A549 (cell line): Measurements from ENCODE around the gene ZDHHC3. TPM values are rescaled to one million over a fixed set of nuclear protein-coding genes. Genes with fewer than 3 reads are reported as not detected.

ENCODE experiments used
- ATAC-seq, 2 experiments: fragments of 200-7000 bp in 1 of 2; fragments of >200 bp in 1 of 2; cut with Nextera tagmentation in 1 of 2; cut with Tn5 transposase in 1 of 2; 3 replicates each; pipeline versions ENCODE4 v1.8.0 to v1.9.1; 2018 to 2020; ENCODE audit warnings: mild to moderate bottlenecking in 1 of 2, moderate library complexity in 1 of 2
- CTCF ChIA-PET: fragments of 300-600 bp; sonication (Branson Sonifier 250); formaldehyde crosslinking; extraction: SDS; loops from one replicate; lab custom pipeline; 2021; ENCODE audit warnings: antibody characterized with exemption, inconsistent platforms; lab: Yijun Ruan, JAX
- POLR2A ChIA-PET: fragments of 350-600 bp; formaldehyde crosslinking; extraction: SDS; loops from one replicate; lab custom pipeline; 2021; ENCODE audit warnings: antibody characterized with exemption, inconsistent platforms; lab: Yijun Ruan, JAX
- DNase-seq, 2 experiments: peaks; one replicate each; pipeline versions ENCODE4 v3.0.0 to v3.0.0-alpha.2; 2011 to 2016; ENCODE audit warnings: low read depth in 1 of 2, low spot score in 1 of 2
- FAIRE-seq: peaks from 2 replicates; lab custom pipeline; 2011; peaks lifted over from hg19 to GRCh38; lab: Jason Lieb, UNC
- H3K27ac ChIP-seq, 2 experiments: fragments of >200 bp; sonication (Bioruptor Twin); formaldehyde crosslinking; 3 replicates each; pipeline ENCODE4 v1.5.1; 2016 to 2017
- H3K4me1 ChIP-seq: fragments of >200 bp; sonication (Bioruptor Twin); formaldehyde crosslinking; 3 replicates; pipeline ENCODE4 v1.6.1; 2016
- H3K4me2 ChIP-seq: fragments of >200 bp; sonication (Bioruptor Twin); formaldehyde crosslinking; 3 replicates; pipeline ENCODE4 v1.6.1; 2016
- H3K4me3 ChIP-seq: fragments of >200 bp; sonication (Bioruptor Twin); formaldehyde crosslinking; 3 replicates; pipeline ENCODE4 v1.5.1; 2016
- H3K9me3 ChIP-seq: fragments of >200 bp; sonication (Bioruptor Twin); formaldehyde crosslinking; 3 replicates; pipeline ENCODE4 v1.6.1; 2016
- CBX8 ChIP-seq: fragments of 200-600 bp; sonication (generic); IDR thresholded peaks from 2 replicates; pipeline ENCODE4 v1.6.1; 2016
- CEBPB ChIP-seq, 2 experiments: fragments of >200 bp in 1 of 2; sonication (Bioruptor Twin) in 1 of 2; formaldehyde crosslinking in 1 of 2; IDR thresholded peaks; 2 replicates each; pipeline ENCODE4 v1.6.1; 2012 to 2016
- E2F6 ChIP-seq: IDR thresholded peaks from 2 replicates; pipeline ENCODE4 v1.6.1; 2012; ENCODE audit warnings: low read depth, borderline replicate concordance
- EHMT2 ChIP-seq: fragments of 200-600 bp; sonication (generic); IDR thresholded peaks from 2 replicates; pipeline ENCODE4 v1.6.1; 2016; ENCODE audit warnings: antibody characterized with exemption, low read depth, mild to moderate bottlenecking, moderate library complexity
- EP300 ChIP-seq, 2 experiments: fragments of >200 bp; sonication (Bioruptor Twin); formaldehyde crosslinking; IDR thresholded peaks; 2 replicates in 1 of 2; 3 replicates in 1 of 2; pipeline ENCODE4 v1.6.1; 2016 to 2017
- ESRRA ChIP-seq: fragments of 150-350 bp; IDR thresholded peaks from 2 replicates; pipeline ENCODE4 v1.6.1; 2014; ENCODE audit warnings: mild to moderate bottlenecking, low read length, borderline replicate concordance
- FOXS1 ChIP-seq: fragments of 250-450 bp; sonication (Bioruptor Pico); IDR thresholded peaks from 2 replicates; pipeline ENCODE4 v1.5.0; 2020; ENCODE audit warnings: mild to moderate bottlenecking, moderate library complexity
- GATA3 ChIP-seq: IDR thresholded peaks from 2 replicates; pipeline ENCODE4 v1.6.1; 2012; ENCODE audit warnings: borderline replicate concordance
- HOXA7 ChIP-seq: fragments of 250-450 bp; sonication (Bioruptor Pico); IDR thresholded peaks from 2 replicates; pipeline ENCODE4 v1.5.0; 2020; ENCODE audit warnings: mild to moderate bottlenecking, moderate library complexity
- HOXB5 ChIP-seq: fragments of 250-450 bp; sonication (Bioruptor Pico); IDR thresholded peaks from 2 replicates; pipeline ENCODE4 v1.5.0; 2020; ENCODE audit warnings: mild to moderate bottlenecking, moderate library complexity
- KDM5A ChIP-seq: fragments of 200-600 bp; sonication (generic); IDR thresholded peaks from 2 replicates; pipeline ENCODE4 v1.6.1; 2016; ENCODE audit warnings: antibody characterized with exemption, mild to moderate bottlenecking
- MAZ ChIP-seq: fragments of 150-350 bp; IDR thresholded peaks from 2 replicates; pipeline ENCODE4 v1.6.1; 2014; ENCODE audit warnings: antibody characterized with exemption, low read depth, low read length, borderline replicate concordance
- PBX3 ChIP-seq: IDR thresholded peaks from 2 replicates; pipeline ENCODE4 v1.6.1; 2012
- POLR2AphosphoS2 ChIP-seq: conservative IDR thresholded peaks from 2 replicates; pipeline ENCODE4 v1.6.1; 2012; ENCODE audit warnings: low read length, improper control_type of control experiment, inconsistent platforms
- RARB ChIP-seq: fragments of 250-450 bp; sonication (Bioruptor Pico); IDR thresholded peaks from 2 replicates; pipeline ENCODE4 v1.8.0; 2021; ENCODE audit warnings: mild to moderate bottlenecking, moderate library complexity
- RFX5 ChIP-seq: fragments of 450-650 bp; IDR thresholded peaks from 2 replicates; pipeline ENCODE4 v1.7.1; 2014; ENCODE audit warnings: antibody characterized with exemption, mild to moderate bottlenecking, moderate library complexity
- RNF2 ChIP-seq: fragments of 200-600 bp; sonication (generic); IDR thresholded peaks from 2 replicates; pipeline ENCODE4 v1.6.1; 2016; ENCODE audit warnings: low read depth, mild to moderate bottlenecking, antibody characterized with exemption, moderate library complexity, borderline replicate concordance
- SREBF2 ChIP-seq: fragments of 450-650 bp; IDR thresholded peaks from 2 replicates; pipeline ENCODE4 v1.6.1; 2014; ENCODE audit warnings: mild to moderate bottlenecking, moderate library complexity
- TFCP2L1 ChIP-seq: fragments of 250-450 bp; sonication (Bioruptor Pico); IDR thresholded peaks from 2 replicates; pipeline ENCODE4 v1.5.0; 2021; ENCODE audit warnings: mild to moderate bottlenecking
- TP53 ChIP-seq: fragments of 250-450 bp; sonication (Bioruptor Pico); IDR thresholded peaks from 2 replicates; pipeline ENCODE4 v1.5.0; 2021; ENCODE audit warnings: mild to moderate bottlenecking, moderate library complexity
- ZNF302 ChIP-seq: fragments of 250-450 bp; sonication (Bioruptor Pico); IDR thresholded peaks from 2 replicates; pipeline ENCODE4 v1.9.0; 2021; ENCODE audit warnings: inconsistent platforms, mild to moderate bottlenecking, moderate library complexity
- WGBS: methylation state at CpG from one replicate; pipeline ENCODE4 v1.1.6; 2017; ENCODE audit errors: missing lambda C conversion rate; 5-methylcytosine and 5-hydroxymethylcytosine counted together
- polyA plus RNA-seq, 4 experiments: library from polyadenylated mRNA; depleted of rRNA in 3 of 4; stranded (reverse); fragments of >200 nt; fragmentation: RNase III in 1 of 4; extraction: RNeasy Plus Mini Kit Qiagen cat#74134 plus additional on column Dnase treatment in 1 of 4; gene quantifications; 2 replicates in 3 of 4; 3 replicates in 1 of 4; pipeline ENCODE4 v1.2.3, GENCODE V29; 2011 to 2017
- TF ChIP-seq, protein P1 (sequence below): fragments of >200 bp; sonication (Bioruptor Twin); formaldehyde crosslinking; IDR thresholded peaks from 3 replicates; pipeline ENCODE4 v1.6.1; 2016
- TF ChIP-seq, protein P2 (sequence below): fragments of >200 bp; sonication (Bioruptor Twin); formaldehyde crosslinking; IDR thresholded peaks from 3 replicates; pipeline ENCODE4 v1.5.1; 2016
- TF ChIP-seq, protein P3 (sequence below): IDR thresholded peaks from 2 replicates; pipeline ENCODE4 v1.6.1; 2012
- TF ChIP-seq, protein P4 (sequence below): fragments of 150-350 bp; IDR thresholded peaks from 2 replicates; pipeline ENCODE4 v1.6.1; 2014; ENCODE audit warnings: low read depth, mild to moderate bottlenecking, low read length
- TF ChIP-seq, protein P5 (sequence below): fragments of 250-450 bp; sonication (Bioruptor Pico); IDR thresholded peaks from 2 replicates; pipeline ENCODE4 v1.5.0; 2021; ENCODE audit warnings: mild to moderate bottlenecking, moderate library complexity, borderline replicate concordance
- TF ChIP-seq, protein P6 (sequence below): fragments of 250-450 bp; sonication (Bioruptor Pico); IDR thresholded peaks from 2 replicates; pipeline ENCODE4 v1.5.0; 2020; ENCODE audit warnings: low read depth, mild to moderate bottlenecking, moderate library complexity

ZDHHC3 gene
- polyA plus RNA-seq, 2 of the 4 experiments (the other 2 are of a cell fraction) = 28.7 to 57.7 TPM

- no peak for TF ChIP-seq ZNF302 (CRISPR knock-in tag)
- TF ChIP-seq PBX3 = no peak
- TF ChIP-seq HOXB5 (CRISPR knock-in tag) = no peak
- TF ChIP-seq KDM5A = no peak
Measured at GRCh38 chr3:44918581-44918980, 57.4 kb downstream of the ZDHHC3 start (continued).

DNA sequence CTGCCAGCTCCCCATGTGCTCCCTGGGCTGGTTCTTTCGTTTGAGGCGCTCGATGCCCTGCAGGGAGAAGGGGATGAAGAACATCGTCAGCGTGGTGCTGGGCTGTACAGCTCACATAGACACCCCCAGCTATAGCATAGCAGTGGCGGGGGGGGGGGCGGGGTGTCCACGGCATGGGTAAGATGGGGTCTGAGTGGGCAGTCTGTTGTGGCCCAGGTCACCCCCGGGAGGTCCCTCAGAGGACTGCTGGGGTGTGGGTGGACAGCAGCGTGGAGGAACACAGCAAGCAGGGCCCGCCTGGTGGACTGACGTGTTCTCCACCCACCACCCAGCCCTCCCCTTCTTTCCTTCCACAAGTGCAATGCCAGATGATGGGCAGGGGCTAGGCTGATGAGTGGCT is 57.9 kb downstream of the ZDHHC3 start:
- no peak overlapping the region for H3K4me2 ChIP-seq
- ATAC-seq = no peak
- TF ChIP-seq GATA3 (no peak), CEBPB (IDR thresholded peaks at IDR 0.05) (no peak), EP300 (IDR thresholded peaks at IDR 0.05) (no peak), FOXS1 (no peak), KDM5A (no peak), E2F6 (no peak), MAZ (no peak), EHMT2 (no peak), RFX5 (no peak), CBX8 (no peak), RNF2 (no peak), ESRRA (no peak), TFCP2L1 (CRISPR knock-in tag) (no peak), SREBF2 (no peak), TP53 (no peak), HOXA7 (CRISPR knock-in tag) (no peak)
- TF ChIP-seq, protein P1, sequence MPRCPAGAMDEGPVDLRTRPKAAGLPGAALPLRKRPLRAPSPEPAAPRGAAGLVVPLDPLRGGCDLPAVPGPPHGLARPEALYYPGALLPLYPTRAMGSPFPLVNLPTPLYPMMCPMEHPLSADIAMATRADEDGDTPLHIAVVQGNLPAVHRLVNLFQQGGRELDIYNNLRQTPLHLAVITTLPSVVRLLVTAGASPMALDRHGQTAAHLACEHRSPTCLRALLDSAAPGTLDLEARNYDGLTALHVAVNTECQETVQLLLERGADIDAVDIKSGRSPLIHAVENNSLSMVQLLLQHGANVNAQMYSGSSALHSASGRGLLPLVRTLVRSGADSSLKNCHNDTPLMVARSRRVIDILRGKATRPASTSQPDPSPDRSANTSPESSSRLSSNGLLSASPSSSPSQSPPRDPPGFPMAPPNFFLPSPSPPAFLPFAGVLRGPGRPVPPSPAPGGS = no peak
- TF ChIP-seq, protein P2, sequence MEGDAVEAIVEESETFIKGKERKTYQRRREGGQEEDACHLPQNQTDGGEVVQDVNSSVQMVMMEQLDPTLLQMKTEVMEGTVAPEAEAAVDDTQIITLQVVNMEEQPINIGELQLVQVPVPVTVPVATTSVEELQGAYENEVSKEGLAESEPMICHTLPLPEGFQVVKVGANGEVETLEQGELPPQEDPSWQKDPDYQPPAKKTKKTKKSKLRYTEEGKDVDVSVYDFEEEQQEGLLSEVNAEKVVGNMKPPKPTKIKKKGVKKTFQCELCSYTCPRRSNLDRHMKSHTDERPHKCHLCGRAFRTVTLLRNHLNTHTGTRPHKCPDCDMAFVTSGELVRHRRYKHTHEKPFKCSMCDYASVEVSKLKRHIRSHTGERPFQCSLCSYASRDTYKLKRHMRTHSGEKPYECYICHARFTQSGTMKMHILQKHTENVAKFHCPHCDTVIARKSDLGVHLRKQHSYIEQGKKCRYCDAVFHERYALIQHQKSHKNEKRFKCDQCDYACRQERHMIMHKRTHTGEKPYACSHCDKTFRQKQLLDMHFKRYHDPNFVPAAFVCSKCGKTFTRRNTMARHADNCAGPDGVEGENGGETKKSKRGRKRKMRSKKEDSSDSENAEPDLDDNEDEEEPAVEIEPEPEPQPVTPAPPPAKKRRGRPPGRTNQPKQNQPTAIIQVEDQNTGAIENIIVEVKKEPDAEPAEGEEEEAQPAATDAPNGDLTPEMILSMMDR = no peak
- TF ChIP-seq, all 56 proteins: peak for 0
- CTCF ChIA-PET = no interaction called here
- POLR2A ChIA-PET = no interaction called here
- 92% methylated on average over 5 of the region's 12 CpGs for WGBS
- Histone ChIP-seq H3K9me3 (0 out of 3 replicates have a peak, but pooled peaks cover 4% of the 10 kb centered on the region), H3K4me1 (no peaks in the 10 kb centered on the region), H3K4me3 (no peak overlapping the region), H3K27ac (no peak overlapping the region)
- FAIRE-seq = no peak
- no peak for DNase-seq

DNA sequence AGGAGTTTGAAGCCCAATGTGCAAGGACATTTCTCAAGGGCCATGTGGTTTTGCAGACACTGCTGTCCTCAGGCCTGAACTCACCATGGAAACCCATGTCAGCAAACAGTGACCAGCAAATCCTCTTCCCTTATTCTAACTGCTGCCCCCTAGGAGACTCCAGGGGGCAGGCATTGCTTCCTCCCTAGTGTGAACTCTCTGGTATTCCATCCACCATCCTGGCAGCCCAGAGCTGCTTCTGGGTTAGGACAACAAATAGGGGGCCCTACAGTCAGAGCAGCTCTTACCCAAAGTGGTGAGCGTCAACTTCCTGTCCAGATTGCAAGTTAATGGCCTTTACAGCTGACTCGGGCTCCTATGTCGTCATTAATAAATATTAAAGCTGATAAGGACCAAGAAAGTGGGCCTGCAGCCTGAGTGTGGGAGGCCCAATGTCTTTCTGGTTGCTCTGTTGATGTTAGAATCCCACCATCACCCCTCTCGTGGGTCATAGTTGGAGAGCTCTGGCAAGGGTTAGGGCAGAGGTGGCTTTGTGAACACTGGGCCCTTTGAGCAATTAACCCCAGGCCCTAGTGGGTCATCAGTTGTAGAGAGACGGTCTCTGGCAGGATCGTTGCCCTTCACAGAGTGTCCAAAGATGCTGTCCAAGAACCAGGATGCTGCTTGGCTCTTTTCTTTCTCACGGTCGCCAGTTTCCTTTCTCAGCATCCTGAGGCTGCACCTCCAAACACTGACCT is 60.1 kb downstream of the ZDHHC3 start:
- POLR2A ChIA-PET = no interaction called here
- TF ChIP-seq POLR2AphosphoS2 = no peak
- no peak for TF ChIP-seq RARB
- no peak for TF ChIP-seq GATA3
- no peak for TF ChIP-seq KDM5A
- TF ChIP-seq, protein P3, sequence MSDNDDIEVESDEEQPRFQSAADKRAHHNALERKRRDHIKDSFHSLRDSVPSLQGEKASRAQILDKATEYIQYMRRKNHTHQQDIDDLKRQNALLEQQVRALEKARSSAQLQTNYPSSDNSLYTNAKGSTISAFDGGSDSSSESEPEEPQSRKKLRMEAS = no peak
- no peak for TF ChIP-seq CEBPB (IDR thresholded peaks at IDR 0.05)
- TF ChIP-seq, protein P4, sequence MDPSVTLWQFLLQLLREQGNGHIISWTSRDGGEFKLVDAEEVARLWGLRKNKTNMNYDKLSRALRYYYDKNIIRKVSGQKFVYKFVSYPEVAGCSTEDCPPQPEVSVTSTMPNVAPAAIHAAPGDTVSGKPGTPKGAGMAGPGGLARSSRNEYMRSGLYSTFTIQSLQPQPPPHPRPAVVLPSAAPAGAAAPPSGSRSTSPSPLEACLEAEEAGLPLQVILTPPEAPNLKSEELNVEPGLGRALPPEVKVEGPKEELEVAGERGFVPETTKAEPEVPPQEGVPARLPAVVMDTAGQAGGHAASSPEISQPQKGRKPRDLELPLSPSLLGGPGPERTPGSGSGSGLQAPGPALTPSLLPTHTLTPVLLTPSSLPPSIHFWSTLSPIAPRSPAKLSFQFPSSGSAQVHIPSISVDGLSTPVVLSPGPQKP = no peak
- TF ChIP-seq, protein P5, sequence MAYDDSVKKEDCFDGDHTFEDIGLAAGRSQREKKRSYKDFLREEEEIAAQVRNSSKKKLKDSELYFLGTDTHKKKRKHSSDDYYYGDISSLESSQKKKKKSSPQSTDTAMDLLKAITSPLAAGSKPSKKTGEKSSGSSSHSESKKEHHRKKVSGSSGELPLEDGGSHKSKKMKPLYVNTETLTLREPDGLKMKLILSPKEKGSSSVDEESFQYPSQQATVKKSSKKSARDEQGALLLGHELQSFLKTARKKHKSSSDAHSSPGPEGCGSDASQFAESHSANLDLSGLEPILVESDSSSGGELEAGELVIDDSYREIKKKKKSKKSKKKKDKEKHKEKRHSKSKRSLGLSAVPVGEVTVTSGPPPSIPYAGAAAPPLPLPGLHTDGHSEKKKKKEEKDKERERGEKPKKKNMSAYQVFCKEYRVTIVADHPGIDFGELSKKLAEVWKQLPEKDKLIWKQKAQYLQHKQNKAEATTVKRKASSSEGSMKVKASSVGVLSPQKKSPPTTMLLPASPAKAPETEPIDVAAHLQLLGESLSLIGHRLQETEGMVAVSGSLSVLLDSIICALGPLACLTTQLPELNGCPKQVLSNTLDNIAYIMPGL (CRISPR knock-in tag) = no peak
- TF ChIP-seq, protein P6, sequence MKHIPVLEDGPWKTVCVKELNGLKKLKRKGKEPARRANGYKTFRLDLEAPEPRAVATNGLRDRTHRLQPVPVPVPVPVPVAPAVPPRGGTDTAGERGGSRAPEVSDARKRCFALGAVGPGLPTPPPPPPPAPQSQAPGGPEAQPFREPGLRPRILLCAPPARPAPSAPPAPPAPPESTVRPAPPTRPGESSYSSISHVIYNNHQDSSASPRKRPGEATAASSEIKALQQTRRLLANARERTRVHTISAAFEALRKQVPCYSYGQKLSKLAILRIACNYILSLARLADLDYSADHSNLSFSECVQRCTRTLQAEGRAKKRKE (CRISPR knock-in tag) = no peak

More for the DNA sequence above, 60.1 kb downstream of the ZDHHC3 start:
- DNase-seq (no peak), ATAC-seq (no peak), FAIRE-seq (no peak)
- Histone ChIP-seq H3K4me3 (no peak overlapping the region), H3K9me3 (peaks cover 18% of the 10 kb centered on the region; the same call in 2 of the 3 replicates), H3K27ac (no peak overlapping the region), H3K4me2 (no peak overlapping the region), H3K4me1 (no peaks in the 10 kb centered on the region)
- WGBS = 87% methylated on average over 8 of the region's 8 CpGs
- CTCF ChIA-PET = no interaction called here
